ENCODE results near the gene IL17C. TPM values are rescaled to one million over a fixed set of nuclear protein-coding genes. Genes with fewer than 3 reads are reported as not detected.

The IL17C gene
- total RNA-seq, 2 experiments from 2014 or later: 0.86 TPM; not detected in 1

- no peaks in the 10 kb centered on the region for H3K9me2 ChIP-seq (ENCODE audit: insufficient read depth, low read length)
- CTCF ChIA-PET (ENCODE audit: unreplicated experiment): no interaction called here
- intact Hi-C loops (cut with micrococcal nuclease; ENCODE audit: unreplicated experiment): loop anchor here (1.0 kb wide), 1 partner anchor 12 kb away; no protein-coding TSS in a partner anchor
- DNase-seq (ENCODE audit: low spot score): no peak
- POLR2A ChIA-PET: interaction anchor here (0.7 kb wide), 1 partner anchor 13 kb away, joined by 6 read pairs; no protein-coding TSS in a partner anchor
- BruUV-seq (replicated peaks): no TSS peak
- H3K79me2 ChIP-seq (ENCODE audit: insufficient read depth, low read depth, low read length): no peaks in the 10 kb centered on the region
- H2AFZ ChIP-seq (ENCODE audit: low read length): peak overlapping the region; percentile 47; the same call in 1 of the 2 replicates
- H3K36me3 ChIP-seq (ENCODE audit: insufficient read depth, low read length): no peaks in the 10 kb centered on the region
- H3K27ac ChIP-seq (ENCODE audit: low read depth, low read length, poor library complexity, severe bottlenecking): peak overlapping the region; percentile 0
- TF ChIP-seq CTCF (conservative IDR thresholded peaks at IDR 0.05; ENCODE audit: low read length): no peak
- TF ChIP-seq EZH2phosphoT487 (IDR thresholded peaks at IDR 0.05; ENCODE audit: borderline replicate concordance, low read depth, low read length): no peak
- H4K20me1 ChIP-seq (ENCODE audit: insufficient read depth, low read length): no peaks in the 10 kb centered on the region
- peak overlapping the region; percentile 77 for H3K4me3 ChIP-seq (ENCODE audit: low read depth, low read length, poor library complexity, severe bottlenecking)
- no peaks in the 10 kb centered on the region for H3K9me3 ChIP-seq (ENCODE audit: low read length)
- peaks cover 47% of the 10 kb centered on the region for H3K4me1 ChIP-seq (ENCODE audit: insufficient read depth, low read length, poor library complexity, severe bottlenecking)
- peak overlapping the region; percentile 82 for H3K4me2 ChIP-seq (ENCODE audit: low read length)
Measured at GRCh38 chr16:88686062-88686438, 47.7 kb downstream of the IL17C start.

DNA sequence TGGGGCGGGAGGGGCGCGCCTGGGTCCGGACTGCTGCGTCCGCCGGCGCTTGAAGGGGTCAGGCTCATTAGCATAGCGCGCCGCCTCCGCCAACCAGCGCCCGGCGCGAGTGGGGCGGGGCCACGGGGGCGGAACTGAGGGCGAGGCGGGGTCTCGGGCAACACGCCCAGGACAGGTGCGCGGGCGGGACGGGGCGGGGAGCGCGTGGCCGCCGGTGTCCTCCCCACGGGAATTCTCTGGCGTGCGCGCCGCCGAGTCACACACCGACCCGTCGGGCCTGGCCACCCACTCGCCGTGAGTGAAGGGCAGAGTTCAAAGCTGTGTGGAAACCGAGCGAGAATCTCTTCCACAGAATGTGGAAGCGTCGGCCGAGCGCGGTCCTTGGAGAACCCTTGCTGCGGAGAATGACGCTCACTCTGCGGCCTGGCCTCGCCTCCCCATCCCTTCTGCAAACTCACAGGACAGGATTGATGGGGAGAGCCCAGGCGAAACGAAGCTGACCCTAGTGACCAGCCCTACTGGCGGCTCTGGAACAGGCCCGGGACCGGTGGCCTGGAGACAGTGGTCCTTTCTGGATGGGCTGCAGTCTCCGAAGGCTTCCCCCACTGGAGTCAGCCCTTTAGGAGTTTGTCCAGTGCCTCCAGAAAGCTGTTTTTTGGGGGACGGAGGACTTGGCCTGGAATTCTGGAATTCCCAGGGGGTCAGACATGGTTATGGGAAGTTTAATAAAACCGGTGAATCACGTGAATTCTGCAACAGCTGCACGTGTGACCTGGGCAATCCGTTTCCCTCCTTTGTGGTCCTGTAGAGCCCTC lies 48.3 kb downstream of the IL17C start, which contains the start of gene SNAI3:
TSS of gene SNAI3 (minus strand) at position 69 of the 815 bp plus-strand sequence. CDS start 101 bp downstream, outside the sequence.
- Histone ChIP-seq H3K36me3 (ENCODE audit: insufficient read depth, low read length) (no peaks in the 10 kb centered on the region), H3K4me2 (ENCODE audit: low read length) (peak within 1 kb of the TSS; percentile 82), H3K4me1 (ENCODE audit: insufficient read depth, low read length, poor library complexity, severe bottlenecking) (peaks cover 43% of the 10 kb centered on the region), H3K9me3 (ENCODE audit: low read length) (no peaks in the 10 kb centered on the region), H3K27ac (ENCODE audit: low read depth, low read length, poor library complexity, severe bottlenecking) (peak within 1 kb of the TSS; percentile 0), H3K4me3 (ENCODE audit: low read depth, low read length, poor library complexity, severe bottlenecking) (peak within 1 kb of the TSS; percentile 77), H2AFZ (ENCODE audit: low read length) (peak within 1 kb of the TSS; percentile 47; the same call in 1 of the 2 replicates), H4K20me1 (ENCODE audit: insufficient read depth, low read length) (no peaks in the 10 kb centered on the region), H3K79me2 (ENCODE audit: insufficient read depth, low read depth, low read length) (no peaks in the 10 kb centered on the region), H3K9me2 (ENCODE audit: insufficient read depth, low read length) (no peaks in the 10 kb centered on the region)
- TF ChIP-seq EZH2phosphoT487 (IDR thresholded peaks at IDR 0.05; ENCODE audit: borderline replicate concordance, low read depth, low read length) (no peak), CTCF (conservative IDR thresholded peaks at IDR 0.05; ENCODE audit: low read length) (no peak)
- BruUV-seq (replicated peaks): no TSS peak
- intact Hi-C loops (cut with micrococcal nuclease; ENCODE audit: unreplicated experiment): loop anchor here (1.0 kb wide), 1 partner anchor 12 kb away; no protein-coding TSS in a partner anchor
- CTCF ChIA-PET (ENCODE audit: unreplicated experiment): no interaction called here
- POLR2A ChIA-PET: interaction anchor here (0.7 kb wide), 2 partner anchors 13 to 306 kb away, joined by 4 to 6 read pairs; no protein-coding TSS in a partner anchor
- DNase-seq (ENCODE audit: low spot score): peak; percentile 89

- no peaks in the 10 kb centered on the region for H3K36me3 ChIP-seq (ENCODE audit: insufficient read depth, low read length)
- intact Hi-C loops (cut with micrococcal nuclease; ENCODE audit: unreplicated experiment): no loop called here
- no peak overlapping the region for H3K27ac ChIP-seq (ENCODE audit: low read depth, low read length, poor library complexity, severe bottlenecking)
- POLR2A ChIA-PET: interaction anchor here (0.7 kb wide), 1 partner anchor 306 kb away, joined by 4 read pairs; no protein-coding TSS in a partner anchor
- no peak for TF ChIP-seq CTCF (conservative IDR thresholded peaks at IDR 0.05; ENCODE audit: low read length)
- no peak for TF ChIP-seq EZH2phosphoT487 (IDR thresholded peaks at IDR 0.05; ENCODE audit: borderline replicate concordance, low read depth, low read length)
- H4K20me1 ChIP-seq (ENCODE audit: insufficient read depth, low read length): no peaks in the 10 kb centered on the region
- DNase-seq (ENCODE audit: low spot score): no peak
- no peak overlapping the region for H3K4me3 ChIP-seq (ENCODE audit: low read depth, low read length, poor library complexity, severe bottlenecking)
- peaks cover 43% of the 10 kb centered on the region for H3K4me1 ChIP-seq (ENCODE audit: insufficient read depth, low read length, poor library complexity, severe bottlenecking)
- H3K4me2 ChIP-seq (ENCODE audit: low read length): peak overlapping the region; percentile 82; the same call in 1 of the 2 replicates
- no peak overlapping the region for H2AFZ ChIP-seq (ENCODE audit: low read length)
- CTCF ChIA-PET (ENCODE audit: unreplicated experiment): no interaction called here
- BruUV-seq (replicated peaks): no TSS peak
- H3K9me2 ChIP-seq (ENCODE audit: insufficient read depth, low read length): no peaks in the 10 kb centered on the region
- H3K79me2 ChIP-seq (ENCODE audit: insufficient read depth, low read depth, low read length): no peaks in the 10 kb centered on the region
- no peaks in the 10 kb centered on the region for H3K9me3 ChIP-seq (ENCODE audit: low read length)
Measured at GRCh38 chr16:88687254-88687576, 48.8 kb downstream of the IL17C start.
